GM18873 (cell line): ENCODE measurements around the gene MSI2.

ENCODE experiments used
- ATAC-seq: cut with Tn5 transposase; IDR thresholded peaks from one replicate; pipeline ENCODE4 v1.9.1; 2021; ENCODE audit warnings: mild to moderate bottlenecking, moderate library complexity, moderate number of reproducible peaks; ENCODE audit not compliant: unreplicated experiment, low FRiP score

The MSI2 gene

GRCh38 chr17:57559634-57560318, 303.5 kb downstream of the MSI2 start:
- ATAC-seq, result no peak

- ATAC-seq, result no peak
Measured at GRCh38 chr17:57560319-57560705, 304.0 kb downstream of the MSI2 start.

- ATAC-seq, result no peak
Measured at GRCh38 chr17:57561072-57561861, 304.9 kb downstream of the MSI2 start.

- ATAC-seq, result no peak
Measured at GRCh38 chr17:57562184-57562698, 305.9 kb downstream of the MSI2 start.

- ATAC-seq, result no peak
Measured at GRCh38 chr17:57563958-57564357, 307.6 kb downstream of the MSI2 start.

- ATAC-seq, result no peak
Measured at GRCh38 chr17:57565176-57565575, 308.9 kb downstream of the MSI2 start.

GRCh38 chr17:57566721-57567120, 310.4 kb downstream of the MSI2 start:
- ATAC-seq, result no peak

- no peak for ATAC-seq
Measured at GRCh38 chr17:57567251-57567650, 310.9 kb downstream of the MSI2 start.

- ATAC-seq, result no peak
Measured at GRCh38 chr17:57568340-57568739, 312.0 kb downstream of the MSI2 start.

- ATAC-seq, result no peak
Measured at GRCh38 chr17:57569021-57569420, 312.7 kb downstream of the MSI2 start.

- ATAC-seq, result no peak
Measured at GRCh38 chr17:57569853-57570252, 313.5 kb downstream of the MSI2 start.

GRCh38 chr17:57570724-57571344, 314.5 kb downstream of the MSI2 start:
- no peak for ATAC-seq

GRCh38 chr17:57572062-57572461, 315.7 kb downstream of the MSI2 start:
- ATAC-seq, result no peak

- ATAC-seq, result no peak
Measured at GRCh38 chr17:57572600-57572999, 316.3 kb downstream of the MSI2 start.

- no peak for ATAC-seq
Measured at GRCh38 chr17:57574040-57574513, 317.8 kb downstream of the MSI2 start.

- no peak for ATAC-seq
Measured at GRCh38 chr17:57576744-57577143, 320.4 kb downstream of the MSI2 start.

- ATAC-seq, result no peak
Measured at GRCh38 chr17:57577751-57578607, 321.7 kb downstream of the MSI2 start.

- ATAC-seq, result no peak
Measured at GRCh38 chr17:57578608-57579225, 322.4 kb downstream of the MSI2 start.

- ATAC-seq, result no peak
Measured at GRCh38 chr17:57579245-57579644, 322.9 kb downstream of the MSI2 start.
